ENCODE results near the gene SLFN12. TPM values are rescaled to one million over a fixed set of nuclear protein-coding genes. Genes with fewer than 3 reads are reported as not detected.

SLFN12 gene
- total and polyA plus RNA-seq, 2 donors (not counting 1 experiment from before 2014, with no cell fraction given) = 26.1 to 34.0 TPM

DNA sequence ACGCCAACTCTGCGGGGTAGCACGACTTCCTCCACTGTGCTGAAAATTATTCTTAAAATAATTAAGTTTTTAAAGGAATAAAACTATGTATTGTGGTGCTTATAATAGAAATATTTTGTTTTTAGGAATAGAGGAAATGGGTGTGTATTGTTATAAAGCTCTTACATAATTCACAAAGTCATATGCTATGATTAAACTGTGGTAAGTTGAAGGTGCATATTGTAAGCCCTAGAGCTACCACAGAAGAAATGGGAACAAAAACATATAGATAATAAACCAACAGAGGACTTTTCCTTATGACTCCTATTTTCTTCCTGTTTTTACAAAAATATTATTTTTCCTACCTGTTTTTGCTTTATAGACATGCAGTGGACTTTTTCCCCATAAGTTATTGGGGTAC lies 54.6 kb downstream of the SLFN12 start:
- Histone ChIP-seq H3K27ac (ENCODE audit: insufficient read depth, low read length) (no peak overlapping the region), H3K79me2 (ENCODE audit: control insufficient read depth, insufficient read depth, low read length) (peaks cover 7% of the 10 kb centered on the region), H2AFZ (ENCODE audit: low read length) (no peak overlapping the region), H3K4me2 (ENCODE audit: extremely low read depth, insufficient read depth, low read length) (no peak overlapping the region), H3K36me3 (ENCODE audit: control insufficient read depth, insufficient read depth, low read length) (no peaks in the 10 kb centered on the region), H3K9me3 (ENCODE audit: control insufficient read depth, insufficient read depth, low read depth, low read length) (no peaks in the 10 kb centered on the region), H3K4me3 (replicated peaks in 1 of 4; ENCODE audit: control extremely low read depth in 1 of 4, insufficient read depth in 1 of 4, low read depth in 3 of 4, low read length in 4 of 4) (no peak overlapping the region), H3K27me3 (ENCODE audit: control insufficient read depth, insufficient read depth, low read length) (no peaks in the 10 kb centered on the region), H3K4me1 (ENCODE audit: control insufficient read depth, extremely low read depth, insufficient read depth, low read length) (no peaks in the 10 kb centered on the region), H3K9ac (ENCODE audit: insufficient read depth, low read length) (no peak overlapping the region), H4K20me1 (ENCODE audit: control insufficient read depth, extremely low read depth, insufficient read depth, low read length) (no peaks in the 10 kb centered on the region)
- TF ChIP-seq, protein P1, sequence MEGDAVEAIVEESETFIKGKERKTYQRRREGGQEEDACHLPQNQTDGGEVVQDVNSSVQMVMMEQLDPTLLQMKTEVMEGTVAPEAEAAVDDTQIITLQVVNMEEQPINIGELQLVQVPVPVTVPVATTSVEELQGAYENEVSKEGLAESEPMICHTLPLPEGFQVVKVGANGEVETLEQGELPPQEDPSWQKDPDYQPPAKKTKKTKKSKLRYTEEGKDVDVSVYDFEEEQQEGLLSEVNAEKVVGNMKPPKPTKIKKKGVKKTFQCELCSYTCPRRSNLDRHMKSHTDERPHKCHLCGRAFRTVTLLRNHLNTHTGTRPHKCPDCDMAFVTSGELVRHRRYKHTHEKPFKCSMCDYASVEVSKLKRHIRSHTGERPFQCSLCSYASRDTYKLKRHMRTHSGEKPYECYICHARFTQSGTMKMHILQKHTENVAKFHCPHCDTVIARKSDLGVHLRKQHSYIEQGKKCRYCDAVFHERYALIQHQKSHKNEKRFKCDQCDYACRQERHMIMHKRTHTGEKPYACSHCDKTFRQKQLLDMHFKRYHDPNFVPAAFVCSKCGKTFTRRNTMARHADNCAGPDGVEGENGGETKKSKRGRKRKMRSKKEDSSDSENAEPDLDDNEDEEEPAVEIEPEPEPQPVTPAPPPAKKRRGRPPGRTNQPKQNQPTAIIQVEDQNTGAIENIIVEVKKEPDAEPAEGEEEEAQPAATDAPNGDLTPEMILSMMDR (conservative IDR thresholded peaks at IDR 0.05 in 1 of 2, IDR thresholded peaks at IDR 0.05 in 1 of 2; ENCODE audit: low read depth in 1 of 2, low read length in 2 of 2) = no peak
- no peak for TF ChIP-seq EZH2 (IDR thresholded peaks at IDR 0.05; ENCODE audit: low read length, missing control alignments)
- no peak for DNase-seq (ENCODE audit: low read depth in 2 of 2)

DNA sequence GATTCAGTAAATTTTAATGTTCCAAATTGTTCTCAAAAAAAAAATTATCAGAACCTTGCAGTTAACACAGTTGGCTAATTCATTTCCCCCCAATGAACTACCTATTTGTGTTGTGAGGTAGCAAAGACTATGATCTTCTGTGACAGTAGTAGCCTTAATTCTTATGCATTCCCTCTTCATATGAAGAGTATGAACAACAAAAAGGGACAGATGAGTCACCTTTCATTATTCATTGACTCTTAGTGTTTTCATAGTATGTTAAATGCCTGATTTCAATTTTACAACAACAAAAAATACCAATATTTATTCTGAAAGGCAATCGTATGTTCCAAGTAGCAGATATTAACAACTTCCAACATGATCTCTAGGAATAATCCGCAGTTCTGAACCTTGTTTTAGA lies 55.2 kb downstream of the SLFN12 start:
- Histone ChIP-seq H3K4me1 (ENCODE audit: control insufficient read depth, extremely low read depth, insufficient read depth, low read length) (no peaks in the 10 kb centered on the region), H3K36me3 (ENCODE audit: control insufficient read depth, insufficient read depth, low read length) (no peaks in the 10 kb centered on the region), H4K20me1 (ENCODE audit: control insufficient read depth, extremely low read depth, insufficient read depth, low read length) (no peaks in the 10 kb centered on the region), H3K4me2 (ENCODE audit: extremely low read depth, insufficient read depth, low read length) (no peak overlapping the region), H3K9ac (ENCODE audit: insufficient read depth, low read length) (no peak overlapping the region), H3K27ac (ENCODE audit: insufficient read depth, low read length) (no peak overlapping the region), H3K9me3 (ENCODE audit: control insufficient read depth, insufficient read depth, low read depth, low read length) (no peaks in the 10 kb centered on the region), H3K79me2 (ENCODE audit: control insufficient read depth, insufficient read depth, low read length) (peaks cover 13% of the 10 kb centered on the region), H3K4me3 (replicated peaks in 1 of 4; ENCODE audit: control extremely low read depth in 1 of 4, insufficient read depth in 1 of 4, low read depth in 3 of 4, low read length in 4 of 4) (no peak overlapping the region), H3K27me3 (ENCODE audit: control insufficient read depth, insufficient read depth, low read length) (no peaks in the 10 kb centered on the region), H2AFZ (ENCODE audit: low read length) (no peak overlapping the region)
- DNase-seq (ENCODE audit: low read depth in 2 of 2) = no peak
- TF ChIP-seq EZH2 (IDR thresholded peaks at IDR 0.05; ENCODE audit: low read length, missing control alignments) = no peak
- TF ChIP-seq, protein P1 (conservative IDR thresholded peaks at IDR 0.05 in 1 of 2, IDR thresholded peaks at IDR 0.05 in 1 of 2; ENCODE audit: low read depth in 1 of 2, low read length in 2 of 2) = no peak

DNA sequence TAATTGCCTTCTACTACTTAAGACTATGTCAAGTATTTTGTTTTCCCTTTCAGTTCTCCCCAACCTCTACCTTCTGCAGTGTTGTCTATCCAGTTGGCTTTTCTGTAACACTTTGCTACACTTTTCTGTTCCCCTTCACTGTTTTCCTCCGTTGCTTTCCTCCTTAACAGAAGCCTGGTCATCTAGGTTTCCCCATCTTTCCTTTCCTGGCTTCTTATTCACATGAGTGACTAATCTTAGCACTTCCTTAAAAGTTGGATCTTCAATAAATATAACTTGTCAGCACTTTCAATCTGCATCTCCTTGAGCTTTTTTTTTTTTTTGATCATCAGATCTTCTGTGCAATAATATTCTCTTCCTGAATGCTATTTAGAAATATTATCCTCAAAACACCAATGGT lies 56.1 kb downstream of the SLFN12 start:
- H3K4me3 ChIP-seq (replicated peaks in 1 of 4; ENCODE audit: control extremely low read depth in 1 of 4, insufficient read depth in 1 of 4, low read depth in 3 of 4, low read length in 4 of 4) = peak overlapping the region in 1 of 4 experiments; percentile 5
- H3K4me2 ChIP-seq (ENCODE audit: extremely low read depth, insufficient read depth, low read length) = peak overlapping the region; percentile 68
- DNase-seq (ENCODE audit: low read depth in 2 of 2) = peak in 1 of 2 donors; percentile 31
- H3K36me3 ChIP-seq (ENCODE audit: control insufficient read depth, insufficient read depth, low read length) = no peaks in the 10 kb centered on the region
- H3K9me3 ChIP-seq (ENCODE audit: control insufficient read depth, insufficient read depth, low read depth, low read length) = no peaks in the 10 kb centered on the region
- peaks cover 21% of the 10 kb centered on the region for H3K79me2 ChIP-seq (ENCODE audit: control insufficient read depth, insufficient read depth, low read length)
- TF ChIP-seq EZH2 (IDR thresholded peaks at IDR 0.05; ENCODE audit: low read length, missing control alignments) = no peak
- TF ChIP-seq, protein P1 (conservative IDR thresholded peaks at IDR 0.05 in 1 of 2, IDR thresholded peaks at IDR 0.05 in 1 of 2; ENCODE audit: low read depth in 1 of 2, low read length in 2 of 2) = no peak
- no peaks in the 10 kb centered on the region for H4K20me1 ChIP-seq (ENCODE audit: control insufficient read depth, extremely low read depth, insufficient read depth, low read length)
- H2AFZ ChIP-seq (ENCODE audit: low read length) = peak overlapping the region; percentile 51
- H3K27ac ChIP-seq (ENCODE audit: insufficient read depth, low read length) = peak overlapping the region; percentile 43
- H3K4me1 ChIP-seq (ENCODE audit: control insufficient read depth, extremely low read depth, insufficient read depth, low read length) = no peaks in the 10 kb centered on the region
- H3K27me3 ChIP-seq (ENCODE audit: control insufficient read depth, insufficient read depth, low read length) = no peaks in the 10 kb centered on the region
- H3K9ac ChIP-seq (ENCODE audit: insufficient read depth, low read length) = no peak overlapping the region
